ENCODE measurements around the gene ARHGAP29.

The ARHGAP29 gene

DNA sequence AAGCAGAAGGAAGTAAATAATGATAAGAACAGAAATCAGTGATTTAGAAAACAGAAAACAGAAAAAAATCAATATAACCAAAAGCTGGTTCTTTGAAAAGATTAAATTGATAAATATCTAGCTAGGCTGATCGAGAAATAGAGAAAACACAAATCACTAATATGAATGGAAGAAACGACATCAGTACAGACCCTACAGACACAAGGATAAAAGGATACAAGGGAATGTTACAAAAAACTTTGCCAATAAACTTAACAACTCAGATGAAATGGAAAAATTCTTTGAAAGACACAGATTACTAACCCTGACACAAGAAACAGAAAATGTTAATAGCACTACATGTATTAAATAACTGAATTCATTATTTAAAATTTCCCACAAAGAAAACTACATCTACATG, 6.3 kb upstream of the ARHGAP29 start:
- no peak for ATAC-seq (ENCODE audit: insufficient read depth, low read depth)
- Histone ChIP-seq H3K4me1 (ENCODE audit: insufficient read depth, low read length) (no peaks in the 10 kb centered on the region), H3K4me2 (ENCODE audit: insufficient read depth, low read length) (no peak overlapping the region), H4K20me1 (ENCODE audit: insufficient read depth, low read length) (no peaks in the 10 kb centered on the region), H3K9me3 (ENCODE audit: insufficient read depth, low read length, severe bottlenecking) (peaks cover 12% of the 10 kb centered on the region), H3K4me3 (ENCODE audit: low read depth in 1 of 2, low read length in 2 of 2) (no peak overlapping the region), H3K36me3 (ENCODE audit: insufficient read depth, low read length) (no peaks in the 10 kb centered on the region), H3K27me3 (ENCODE audit: insufficient read depth, low read length, poor library complexity) (peaks cover 11% of the 10 kb centered on the region), H3K27ac (ENCODE audit: low read length) (no peak overlapping the region), H3K9ac (ENCODE audit: low read depth, low read length) (no peak overlapping the region), H3K79me2 (ENCODE audit: insufficient read depth, low read length) (no peaks in the 10 kb centered on the region), H2AFZ (ENCODE audit: low read depth, low read length) (no peak overlapping the region)
- no peak for TF ChIP-seq EZH2 (IDR thresholded peaks at IDR 0.05; ENCODE audit: borderline replicate concordance, low read depth, low read length, severe bottlenecking)
- DNase-seq = no peak

DNA sequence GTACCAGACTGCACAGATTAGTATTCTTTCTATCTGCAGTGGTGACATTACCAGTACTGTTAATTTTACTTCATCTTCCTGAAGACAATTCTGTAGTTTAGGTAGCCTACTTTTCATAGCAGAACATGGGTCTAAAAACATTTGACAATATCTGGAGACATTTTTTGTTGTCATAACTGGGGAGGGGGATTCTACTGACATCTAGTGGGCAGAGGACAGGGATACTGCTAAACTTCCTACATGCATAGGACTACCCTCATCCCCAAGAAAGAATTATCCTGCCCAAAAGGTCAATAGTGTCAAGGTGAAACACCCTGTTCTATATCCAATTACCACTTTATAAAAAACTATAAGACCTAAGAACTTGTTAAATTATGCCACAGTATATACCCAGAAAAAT, 3.4 kb upstream of the ARHGAP29 start:
- Histone ChIP-seq H4K20me1 (ENCODE audit: insufficient read depth, low read length) (no peaks in the 10 kb centered on the region), H3K4me3 (ENCODE audit: low read depth in 1 of 2, low read length in 2 of 2) (no peak overlapping the region), H3K9ac (ENCODE audit: low read depth, low read length) (no peak overlapping the region), H3K36me3 (ENCODE audit: insufficient read depth, low read length) (no peaks in the 10 kb centered on the region), H3K79me2 (ENCODE audit: insufficient read depth, low read length) (no peaks in the 10 kb centered on the region), H3K4me1 (ENCODE audit: insufficient read depth, low read length) (peaks cover 16% of the 10 kb centered on the region; the same call in 1 of the 2 replicates), H3K27me3 (ENCODE audit: insufficient read depth, low read length, poor library complexity) (peaks cover 39% of the 10 kb centered on the region), H3K4me2 (ENCODE audit: insufficient read depth, low read length) (no peak overlapping the region), H3K27ac (ENCODE audit: low read length) (no peak overlapping the region), H2AFZ (ENCODE audit: low read depth, low read length) (no peak overlapping the region), H3K9me3 (ENCODE audit: insufficient read depth, low read length, severe bottlenecking) (peaks cover 12% of the 10 kb centered on the region)
- TF ChIP-seq, protein P1, sequence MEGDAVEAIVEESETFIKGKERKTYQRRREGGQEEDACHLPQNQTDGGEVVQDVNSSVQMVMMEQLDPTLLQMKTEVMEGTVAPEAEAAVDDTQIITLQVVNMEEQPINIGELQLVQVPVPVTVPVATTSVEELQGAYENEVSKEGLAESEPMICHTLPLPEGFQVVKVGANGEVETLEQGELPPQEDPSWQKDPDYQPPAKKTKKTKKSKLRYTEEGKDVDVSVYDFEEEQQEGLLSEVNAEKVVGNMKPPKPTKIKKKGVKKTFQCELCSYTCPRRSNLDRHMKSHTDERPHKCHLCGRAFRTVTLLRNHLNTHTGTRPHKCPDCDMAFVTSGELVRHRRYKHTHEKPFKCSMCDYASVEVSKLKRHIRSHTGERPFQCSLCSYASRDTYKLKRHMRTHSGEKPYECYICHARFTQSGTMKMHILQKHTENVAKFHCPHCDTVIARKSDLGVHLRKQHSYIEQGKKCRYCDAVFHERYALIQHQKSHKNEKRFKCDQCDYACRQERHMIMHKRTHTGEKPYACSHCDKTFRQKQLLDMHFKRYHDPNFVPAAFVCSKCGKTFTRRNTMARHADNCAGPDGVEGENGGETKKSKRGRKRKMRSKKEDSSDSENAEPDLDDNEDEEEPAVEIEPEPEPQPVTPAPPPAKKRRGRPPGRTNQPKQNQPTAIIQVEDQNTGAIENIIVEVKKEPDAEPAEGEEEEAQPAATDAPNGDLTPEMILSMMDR (IDR thresholded peaks at IDR 0.05; ENCODE audit: borderline replicate concordance, extremely low read depth, low read length, poor library complexity, severe bottlenecking) = peak; percentile 66
- TF ChIP-seq EZH2 (IDR thresholded peaks at IDR 0.05; ENCODE audit: borderline replicate concordance, low read depth, low read length, severe bottlenecking) = no peak
- ATAC-seq (ENCODE audit: insufficient read depth, low read depth) (peak; percentile 58; the same call in 2 of the 3 replicates), DNase-seq (peak; percentile 33)

DNA sequence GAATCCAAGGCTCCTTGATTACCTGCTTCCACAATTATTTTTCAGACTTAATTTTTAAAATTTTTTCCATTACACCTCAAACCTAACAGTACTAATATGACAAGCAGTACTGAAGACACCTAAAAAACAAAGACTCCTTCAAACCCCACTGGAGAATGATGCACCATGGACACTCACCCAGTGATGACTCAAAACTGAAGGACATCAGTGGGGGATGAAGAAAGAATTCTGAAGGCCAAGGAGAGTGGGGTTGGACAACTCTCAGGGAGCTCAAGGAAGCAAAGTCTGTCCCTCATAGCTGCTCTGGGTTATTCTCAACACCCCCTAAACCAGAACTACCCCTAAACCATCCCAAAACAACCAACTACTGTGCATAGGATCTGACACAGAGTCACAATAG, 2.4 kb upstream of the ARHGAP29 start:
- ATAC-seq (ENCODE audit: insufficient read depth, low read depth) (no peak), DNase-seq (no peak)
- H3K36me3 ChIP-seq (ENCODE audit: insufficient read depth, low read length) = no peaks in the 10 kb centered on the region
- H3K27me3 ChIP-seq (ENCODE audit: insufficient read depth, low read length, poor library complexity) = peaks cover 48% of the 10 kb centered on the region
- H3K9me3 ChIP-seq (ENCODE audit: insufficient read depth, low read length, severe bottlenecking) = peaks cover 12% of the 10 kb centered on the region
- H3K4me1 ChIP-seq (ENCODE audit: insufficient read depth, low read length) = peaks cover 16% of the 10 kb centered on the region; the same call in 1 of the 2 replicates
- no peaks in the 10 kb centered on the region for H3K79me2 ChIP-seq (ENCODE audit: insufficient read depth, low read length)
- H3K4me2 ChIP-seq (ENCODE audit: insufficient read depth, low read length) = no peak overlapping the region
- no peak overlapping the region for H3K4me3 ChIP-seq (ENCODE audit: low read depth in 1 of 2, low read length in 2 of 2)
- no peak overlapping the region for H3K9ac ChIP-seq (ENCODE audit: low read depth, low read length)
- TF ChIP-seq, protein P1 (IDR thresholded peaks at IDR 0.05; ENCODE audit: borderline replicate concordance, extremely low read depth, low read length, poor library complexity, severe bottlenecking) = no peak
- TF ChIP-seq EZH2 (IDR thresholded peaks at IDR 0.05; ENCODE audit: borderline replicate concordance, low read depth, low read length, severe bottlenecking) = no peak
- H3K27ac ChIP-seq (ENCODE audit: low read length) = no peak overlapping the region
- H2AFZ ChIP-seq (ENCODE audit: low read depth, low read length) = no peak overlapping the region
- H4K20me1 ChIP-seq (ENCODE audit: insufficient read depth, low read length) = no peaks in the 10 kb centered on the region

DNA sequence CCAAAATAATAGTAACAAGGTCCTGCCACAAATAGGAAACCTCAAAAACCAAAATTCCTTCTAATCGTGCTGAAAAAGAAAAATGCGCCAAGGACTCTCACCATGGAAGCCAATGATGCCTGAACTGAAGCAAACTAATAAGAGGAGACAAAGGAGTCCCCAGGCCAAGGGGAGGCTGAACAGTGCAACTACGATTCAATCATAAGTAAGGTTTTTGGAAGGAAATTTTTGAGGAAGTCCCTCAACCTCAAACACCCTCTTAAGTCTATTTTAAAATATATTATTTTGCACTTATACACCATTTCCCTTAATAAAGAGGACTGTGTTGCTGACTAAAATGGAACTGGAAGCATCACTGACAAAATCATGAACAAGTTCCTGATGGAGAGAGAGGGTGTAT, 1.7 kb upstream of the ARHGAP29 start:
- H3K4me2 ChIP-seq (ENCODE audit: insufficient read depth, low read length) = no peak overlapping the region
- no peak overlapping the region for H3K4me3 ChIP-seq (ENCODE audit: low read depth in 1 of 2, low read length in 2 of 2)
- TF ChIP-seq EZH2 (IDR thresholded peaks at IDR 0.05; ENCODE audit: borderline replicate concordance, low read depth, low read length, severe bottlenecking) = no peak
- TF ChIP-seq, protein P1 (IDR thresholded peaks at IDR 0.05; ENCODE audit: borderline replicate concordance, extremely low read depth, low read length, poor library complexity, severe bottlenecking) = no peak
- peaks cover 51% of the 10 kb centered on the region for H3K27me3 ChIP-seq (ENCODE audit: insufficient read depth, low read length, poor library complexity)
- no peaks in the 10 kb centered on the region for H3K79me2 ChIP-seq (ENCODE audit: insufficient read depth, low read length)
- H3K36me3 ChIP-seq (ENCODE audit: insufficient read depth, low read length) = no peaks in the 10 kb centered on the region
- DNase-seq (no peak), ATAC-seq (ENCODE audit: insufficient read depth, low read depth) (no peak)
- H4K20me1 ChIP-seq (ENCODE audit: insufficient read depth, low read length) = no peaks in the 10 kb centered on the region
- peaks cover 16% of the 10 kb centered on the region; the same call in 1 of the 2 replicates for H3K4me1 ChIP-seq (ENCODE audit: insufficient read depth, low read length)
- no peak overlapping the region for H2AFZ ChIP-seq (ENCODE audit: low read depth, low read length)
- H3K27ac ChIP-seq (ENCODE audit: low read length) = no peak overlapping the region
- H3K9me3 ChIP-seq (ENCODE audit: insufficient read depth, low read length, severe bottlenecking) = peaks cover 12% of the 10 kb centered on the region
- H3K9ac ChIP-seq (ENCODE audit: low read depth, low read length) = no peak overlapping the region

All from DND-41 (cell line).